Left lung (tissue), 10 donors: ENCODE results near the gene CFAP97D2. TPM values are rescaled to one million over a fixed set of nuclear protein-coding genes. Genes with fewer than 3 reads are reported as not detected.

Experiments
- ATAC-seq: fragments of 200-7000 bp; cut with Tn5 transposase; one replicate; pipeline ENCODE4 v1.9.1; 2020; ENCODE audit warnings: moderate library complexity
- DNase-seq, 4 donors: peaks; one replicate each; pipeline ENCODE4 v3.0.0-alpha.2; 2013 to 2020
- H3K27ac ChIP-seq, 2 donors: fragments of 200-600 bp; sonication (generic) in 1 of 2; one replicate each; pipeline versions ENCODE4 v1.5.0 to v1.8.0; 2020 to 2021
- H3K27me3 ChIP-seq, 2 donors: fragments of 200-600 bp; sonication (generic) in 1 of 2; one replicate each; pipeline versions ENCODE4 v1.5.0 to v1.8.0; 2020 to 2021
- H3K36me3 ChIP-seq, 2 donors: fragments of 200-600 bp; sonication (generic) in 1 of 2; one replicate each; pipeline versions ENCODE4 v1.5.0 to v1.8.0; 2020 to 2021
- H3K4me1 ChIP-seq, 2 donors: fragments of 200-600 bp; one replicate each; pipeline ENCODE4 v1.8.0; 2021
- H3K4me3 ChIP-seq, 2 donors: fragments of 200-600 bp; sonication (generic) in 1 of 2; one replicate each; pipeline versions ENCODE4 v1.5.0 to v1.8.0; 2020 to 2021; ENCODE audit warnings: mild to moderate bottlenecking in 1 of 2
- H3K9me3 ChIP-seq, 2 donors: fragments of 200-600 bp; sonication (generic) in 1 of 2; one replicate each; pipeline versions ENCODE4 v1.5.0 to v1.8.0; 2020 to 2021
- CTCF ChIP-seq, 2 donors: fragments of 200-600 bp; sonication (generic) in 1 of 2; IDR thresholded peaks; one replicate each; pipeline versions ENCODE4 v1.5.0 to v1.8.0; 2021; ENCODE audit warnings: antibody characterized with exemption in 2 of 2
- intact Hi-C, 2 donors: fragments of 100-400 bp; cut with DNase I; formaldehyde crosslinking; loops; one replicate each; pipeline versions ENCODE4 v1.11.2 to v1.14.2; 2022
- polyA plus RNA-seq, 6 donors: library from polyadenylated mRNA; unstranded; fragments of 120-200 nt; gene quantifications; one replicate each; pipeline ENCODE4 v1.2.1, GENCODE V29; 2013; ENCODE audit not compliant: insufficient read length in 6 of 6
- total RNA-seq, 2 donors: library from RNA; stranded (reverse); fragmentation: NEBNext Ultra II Directional; extraction: Animal tissue kit (Norgen Biotek cat#: 25700); gene quantifications; one replicate each; pipeline ENCODE4 v1.2.1, GENCODE V29; 2021
- donor health status: DM: no; HTN: yes; CAD: no.
- donor health status: DM: no; HTN: no; CAD: no.

CFAP97D2 gene
- total and polyA plus RNA-seq, 8 donors: 0.23 to 2.1 (median 1.0) TPM; not detected in 1

GRCh38 chr13:114161644-114162532, 17.2 kb upstream of the CFAP97D2 start:
- ATAC-seq (peak; percentile 86), DNase-seq (peak in 3 of 4 donors; percentile 58 to 92 (median 82))
- TF ChIP-seq CTCF (IDR thresholded peaks at IDR 0.05): no peak
- Histone ChIP-seq H3K4me1 (peaks cover 16 to 25% of the 10 kb centered on the region in 2 donors), H3K4me3 (peak overlapping the region in 1 of 2 donors; percentile 22), H3K27me3 (peaks cover 0 to 26% of the 10 kb centered on the region in 2 donors), H3K36me3 (no peaks in the 10 kb centered on the region), H3K27ac (peak overlapping the region in 1 of 2 donors; percentile 53), H3K9me3 (no peaks in the 10 kb centered on the region)
- intact Hi-C loops: no loop called here

GRCh38 chr13:114162533-114162922, 16.5 kb upstream of the CFAP97D2 start:
- no peak for TF ChIP-seq CTCF (IDR thresholded peaks at IDR 0.05)

GRCh38 chr13:114164053-114164452, 15.0 kb upstream of the CFAP97D2 start:
- ATAC-seq: no peak
- H3K4me1 ChIP-seq: peaks cover 16 to 28% of the 10 kb centered on the region in 2 donors
- H3K36me3 ChIP-seq: no peaks in the 10 kb centered on the region
- peaks cover 0 to 27% of the 10 kb centered on the region in 2 donors for H3K27me3 ChIP-seq
- H3K9me3 ChIP-seq: no peaks in the 10 kb centered on the region
- H3K4me3 ChIP-seq: no peak overlapping the region
- intact Hi-C loops: no loop called here
- H3K27ac ChIP-seq: no peak overlapping the region
- no peak for TF ChIP-seq CTCF (IDR thresholded peaks at IDR 0.05)
- no peak for DNase-seq

More at GRCh38 chr13:114162533-114162922, 16.5 kb upstream of the CFAP97D2 start:
- Histone ChIP-seq H3K27me3 (peaks cover 0 to 27% of the 10 kb centered on the region in 2 donors), H3K27ac (peak overlapping the region in 1 of 2 donors; percentile 53), H3K4me3 (no peak overlapping the region), H3K4me1 (peaks cover 16 to 28% of the 10 kb centered on the region in 2 donors), H3K9me3 (no peaks in the 10 kb centered on the region), H3K36me3 (no peaks in the 10 kb centered on the region)
- intact Hi-C loops: no loop called here
- DNase-seq (no peak), ATAC-seq (no peak)

- DNase-seq (no peak), ATAC-seq (no peak)
- Histone ChIP-seq H3K27ac (no peak overlapping the region), H3K4me1 (peaks cover 16 to 28% of the 10 kb centered on the region in 2 donors), H3K36me3 (no peaks in the 10 kb centered on the region), H3K9me3 (no peaks in the 10 kb centered on the region), H3K4me3 (no peak overlapping the region), H3K27me3 (peaks cover 0 to 27% of the 10 kb centered on the region in 2 donors)
- TF ChIP-seq CTCF (IDR thresholded peaks at IDR 0.05): no peak
- intact Hi-C loops: no loop called here
Observed at GRCh38 chr13:114164681-114165429, 14.2 kb upstream of the CFAP97D2 start.
